Activated CD4-positive, CD25-positive, alpha-beta regulatory T cell treated with anti-CD3 and anti-CD28 coated beads, Interleukin-2, amount 50 U/mL, for 16 hours (primary cell): ENCODE data around the gene RGMB.
"Not testable (repeated sequence)": the region's sequence is repeated elsewhere in the genome, so short reads cannot be mapped to it uniquely, and the experiment has no call there.

Experiments
- DNase-seq: peaks from one replicate; pipeline ENCODE4 v3.0.0-alpha.2; 2020; ENCODE audit warnings: low read depth, low spot score

RGMB gene, protein sequence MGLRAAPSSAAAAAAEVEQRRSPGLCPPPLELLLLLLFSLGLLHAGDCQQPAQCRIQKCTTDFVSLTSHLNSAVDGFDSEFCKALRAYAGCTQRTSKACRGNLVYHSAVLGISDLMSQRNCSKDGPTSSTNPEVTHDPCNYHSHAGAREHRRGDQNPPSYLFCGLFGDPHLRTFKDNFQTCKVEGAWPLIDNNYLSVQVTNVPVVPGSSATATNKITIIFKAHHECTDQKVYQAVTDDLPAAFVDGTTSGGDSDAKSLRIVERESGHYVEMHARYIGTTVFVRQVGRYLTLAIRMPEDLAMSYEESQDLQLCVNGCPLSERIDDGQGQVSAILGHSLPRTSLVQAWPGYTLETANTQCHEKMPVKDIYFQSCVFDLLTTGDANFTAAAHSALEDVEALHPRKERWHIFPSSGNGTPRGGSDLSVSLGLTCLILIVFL

DNA sequence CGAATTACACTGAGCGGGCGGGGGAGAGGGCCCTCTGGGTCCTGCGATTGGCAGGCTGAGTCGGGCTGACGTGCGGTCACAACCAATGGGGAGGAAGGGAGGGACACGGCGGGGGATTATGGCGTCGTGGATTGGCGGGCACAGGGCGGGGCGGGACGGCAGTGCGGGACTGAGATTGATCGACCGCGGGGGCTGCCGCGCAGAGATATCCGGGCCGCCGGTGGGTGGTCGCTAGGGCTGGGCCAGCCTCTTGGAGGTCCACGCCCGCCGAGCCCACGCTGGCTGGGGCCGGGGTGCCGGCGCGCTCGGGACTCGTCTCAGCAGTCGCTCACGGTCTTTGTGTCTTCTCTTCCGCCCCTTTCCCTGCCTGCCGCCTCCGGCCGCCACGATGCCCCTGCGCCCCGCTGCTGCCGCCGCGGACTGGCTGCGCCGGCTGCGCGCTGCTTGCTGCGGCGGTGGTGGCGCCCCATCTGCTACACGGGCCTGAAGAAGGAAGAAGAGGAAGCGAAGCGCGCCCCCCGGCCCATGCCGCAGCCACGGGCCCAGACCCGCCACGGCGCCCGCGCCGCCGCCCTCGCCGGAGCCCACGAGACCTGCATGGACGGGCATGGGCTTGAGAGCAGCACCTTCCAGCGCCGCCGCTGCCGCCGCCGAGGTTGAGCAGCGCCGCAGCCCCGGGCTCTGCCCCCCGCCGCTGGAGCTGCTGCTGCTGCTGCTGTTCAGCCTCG is at the start of gene RGMB:
Gene RGMB (plus strand): TSS at position 200 of the 728 bp plus-strand sequence. CDS start 408 bp downstream, at position 608.
- DNase-seq = peak; percentile 81

GRCh38 chr5:98726258-98726657 is 47.2 kb upstream of the RGMB start:
- no peak for DNase-seq

GRCh38 chr5:98727686-98728085 is 45.8 kb upstream of the RGMB start:
- DNase-seq = no peak

DNA sequence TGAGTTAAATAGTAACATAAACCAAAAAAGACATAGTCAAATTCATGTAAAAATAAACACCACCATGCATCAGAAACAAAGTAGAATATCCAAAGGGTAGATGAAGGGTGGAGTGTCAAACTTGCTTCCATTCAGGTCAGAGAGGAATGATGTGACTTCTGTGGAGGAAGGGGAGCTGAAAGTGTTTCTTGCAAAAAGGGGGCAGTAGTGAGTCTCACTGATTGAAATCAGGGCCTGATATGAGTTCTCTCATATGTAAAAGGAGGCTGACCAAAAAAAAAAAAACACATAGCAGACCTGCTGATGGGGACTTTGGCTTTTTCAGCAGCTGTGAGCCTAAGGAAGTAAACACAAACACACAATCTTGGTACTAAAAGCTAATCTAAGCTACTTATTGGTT is 38.8 kb upstream of the RGMB start:
- no peak for DNase-seq

- DNase-seq = no peak
These were observed 37.5 kb upstream of the RGMB start for GRCh38 chr5:98735806-98736507.

DNA sequence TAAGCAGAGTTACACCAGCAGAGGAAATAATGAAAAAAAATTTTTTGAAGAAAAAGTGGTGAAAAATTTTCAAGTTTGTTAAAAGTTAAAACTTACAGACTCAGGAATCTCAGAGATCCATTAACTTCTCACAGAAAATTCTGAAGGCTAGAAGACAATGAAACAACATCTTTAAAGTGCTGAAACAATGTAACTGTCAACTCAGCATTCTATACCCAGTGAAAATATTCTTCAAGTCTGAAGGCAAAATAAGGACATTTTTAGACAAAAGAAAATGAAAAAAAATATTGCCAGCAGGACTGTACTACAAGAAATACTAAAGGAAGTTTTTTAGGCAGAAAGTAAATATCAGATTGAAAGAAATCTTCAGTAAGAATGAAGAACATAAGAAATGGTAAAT is 36.7 kb upstream of the RGMB start:
- no peak for DNase-seq

- DNase-seq = not testable (repeated sequence)
These were observed 36.0 kb upstream of the RGMB start for GRCh38 chr5:98737441-98737840.

DNA sequence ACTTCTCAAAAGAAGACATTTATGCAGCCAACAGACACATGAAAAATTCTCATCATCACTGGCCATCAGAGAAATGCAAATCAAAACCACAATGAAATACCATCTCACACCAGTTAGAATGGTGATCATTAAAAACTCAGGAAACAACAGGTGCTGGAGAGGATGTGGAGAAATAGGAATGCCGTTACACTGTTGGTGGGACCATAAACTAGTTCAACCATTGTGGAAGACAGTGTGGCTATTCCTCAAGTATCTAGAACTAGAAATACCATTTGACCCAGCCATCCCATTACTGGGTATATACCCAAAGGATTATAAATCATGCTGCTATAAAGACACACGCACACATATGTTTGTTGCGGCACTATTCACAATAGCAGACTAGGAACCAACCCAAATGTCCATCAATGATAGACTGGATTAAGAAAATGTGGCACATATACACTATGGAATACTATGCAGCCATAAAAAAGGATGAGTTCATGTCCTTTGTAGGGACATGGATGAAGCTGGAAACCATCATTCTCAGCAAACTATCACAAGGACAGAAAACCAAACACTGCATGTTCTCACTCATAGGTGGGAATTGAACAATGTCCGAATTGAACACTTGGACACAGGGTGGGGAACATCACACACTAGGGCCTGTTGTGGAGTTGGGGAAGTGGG is 34.8 kb upstream of the RGMB start:
- DNase-seq = not testable (repeated sequence)

- DNase-seq = no peak
These were observed 31.5 kb upstream of the RGMB start for GRCh38 chr5:98741926-98742325.

DNA sequence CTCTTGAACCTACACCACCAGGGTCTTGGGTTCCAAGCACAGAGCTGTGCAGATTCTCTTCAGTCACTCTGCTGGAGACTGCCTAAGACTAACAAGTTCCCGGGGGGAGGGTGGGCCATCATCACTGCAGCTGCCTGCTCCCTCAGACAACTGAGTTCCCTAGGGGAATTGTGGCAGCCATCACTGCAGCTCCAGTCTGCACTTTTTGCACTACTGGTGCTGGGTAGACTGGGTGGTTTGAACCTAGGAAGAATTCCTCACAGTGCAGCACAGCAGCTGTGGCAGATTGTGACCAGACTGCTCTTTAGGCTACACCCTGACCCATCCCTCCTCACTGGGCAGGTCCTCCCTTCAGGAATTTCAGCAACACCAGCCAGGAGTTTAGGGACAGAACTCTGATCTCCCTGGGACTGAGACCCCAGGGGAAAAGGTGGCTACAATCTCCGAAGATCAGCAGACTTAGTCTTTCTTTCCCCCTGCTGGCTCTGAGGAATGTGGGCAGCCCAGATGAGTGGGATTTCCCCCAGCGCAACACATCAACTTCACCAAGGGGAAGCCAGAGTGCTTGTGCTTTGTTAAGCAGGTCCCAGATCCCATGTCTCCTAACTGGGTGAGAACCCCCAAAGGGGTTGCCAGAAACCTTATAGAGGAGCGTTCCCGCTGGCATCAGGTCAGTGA is 30.9 kb upstream of the RGMB start:
- DNase-seq = no peak

GRCh38 chr5:98748259-98748658 is 25.2 kb upstream of the RGMB start:
- not testable (repeated sequence) for DNase-seq

- DNase-seq = no peak
These were observed 24.4 kb upstream of the RGMB start for GRCh38 chr5:98749046-98749445.

- no peak for DNase-seq
These were observed 22.8 kb upstream of the RGMB start for GRCh38 chr5:98750693-98751092.

- DNase-seq = not testable (repeated sequence)
These were observed 21.1 kb upstream of the RGMB start for GRCh38 chr5:98752331-98752730.

GRCh38 chr5:98752801-98753200 is 20.7 kb upstream of the RGMB start:
- DNase-seq = not testable (repeated sequence)

GRCh38 chr5:98753507-98753906 is 20.0 kb upstream of the RGMB start:
- DNase-seq = no peak

DNA sequence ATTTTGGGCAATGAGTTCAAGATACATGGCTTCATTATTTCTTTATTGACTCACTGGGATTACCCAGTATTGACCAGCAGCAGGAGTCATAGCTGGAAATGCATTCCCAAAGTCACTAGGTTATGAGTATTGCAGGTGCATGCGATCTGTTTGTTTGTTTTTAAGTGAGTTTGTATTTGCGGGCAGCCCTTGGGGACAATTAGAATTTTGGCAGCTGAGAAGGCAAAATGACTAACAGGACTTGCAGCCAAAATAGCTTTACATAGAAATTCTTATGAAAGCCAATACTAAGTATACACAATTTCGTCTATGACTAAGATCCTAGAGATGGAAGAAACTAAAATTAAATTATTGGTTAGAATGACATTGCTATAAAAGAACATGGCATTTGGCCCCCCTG is 18.1 kb upstream of the RGMB start:
- DNase-seq = no peak

DNA sequence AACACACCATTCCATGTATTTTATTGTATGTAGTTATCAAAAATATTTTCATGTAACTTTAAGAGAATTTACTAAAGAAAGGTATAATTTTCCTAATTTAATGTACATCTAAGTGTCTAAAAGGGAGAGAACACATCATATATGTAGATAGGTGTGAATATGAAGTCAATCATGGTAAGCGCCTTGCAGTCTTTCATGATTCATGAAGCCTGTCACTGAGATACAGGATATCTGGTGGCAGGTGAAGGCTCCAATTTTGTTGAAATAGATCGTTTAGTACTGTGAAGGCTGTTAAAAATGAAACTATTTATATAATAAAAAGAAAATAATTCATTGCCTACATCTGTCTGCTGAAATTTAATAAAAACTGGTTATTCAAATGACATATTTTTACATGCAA is 15.5 kb upstream of the RGMB start:
- no peak for DNase-seq

DNA sequence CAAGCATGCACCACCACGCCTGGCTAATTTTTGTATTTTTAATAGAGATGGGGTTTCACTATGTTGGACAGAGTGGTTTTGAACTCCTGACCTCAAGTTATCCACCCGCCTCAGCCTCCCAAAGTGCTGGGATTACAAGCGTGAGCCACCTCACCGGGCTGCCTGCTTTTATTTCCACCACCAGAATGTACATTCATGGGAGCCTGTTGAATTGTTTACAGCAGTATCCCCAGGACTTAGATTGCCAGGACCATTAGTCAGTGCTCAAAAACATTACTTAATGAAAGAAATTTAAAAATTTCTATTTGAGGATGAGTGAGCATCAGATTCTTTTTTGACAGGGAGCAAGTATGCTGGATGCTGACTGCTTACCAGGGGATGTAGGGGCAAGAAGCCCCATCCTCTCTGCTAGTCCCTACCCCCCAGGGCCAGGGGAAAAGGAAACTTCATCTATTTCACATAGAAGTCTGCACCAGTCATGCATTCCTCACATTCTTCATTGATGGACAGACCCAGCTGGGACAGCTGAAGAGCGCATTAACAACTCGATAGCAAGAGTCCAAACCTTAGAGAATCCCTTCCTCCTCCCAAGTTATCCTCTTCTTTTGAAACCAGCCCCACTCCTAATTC is 10.3 kb upstream of the RGMB start:
- DNase-seq = no peak

GRCh38 chr5:98765815-98766214 is 7.6 kb upstream of the RGMB start:
- DNase-seq = no peak

GRCh38 chr5:98767581-98767980 is 5.9 kb upstream of the RGMB start:
- no peak for DNase-seq
